Esophagus (tissue), 2 donors: ENCODE measurements around the gene SLC22A14. TPM values are rescaled to one million over a fixed set of nuclear protein-coding genes. Genes with fewer than 3 reads are reported as not detected.

ENCODE experiments used
- H3K27ac ChIP-seq, 2 donors: one replicate each; pipeline ENCODE4 v1.5.1; 2013; ENCODE audit warnings: low read depth in 2 of 2, mild to moderate bottlenecking in 2 of 2, inconsistent platforms in 1 of 2, low read length in 1 of 2, moderate library complexity in 1 of 2
- H3K27me3 ChIP-seq, 2 donors: one replicate each; pipeline ENCODE4 v1.6.1; 2013; ENCODE audit warnings: low read length in 2 of 2, control low read depth in 1 of 2, mild to moderate bottlenecking in 1 of 2; ENCODE audit not compliant: insufficient read depth in 2 of 2, control insufficient read depth in 1 of 2
- H3K36me3 ChIP-seq, 2 donors: one replicate each; pipeline ENCODE4 v1.6.1; 2013; ENCODE audit warnings: low read length in 1 of 2; ENCODE audit not compliant: control insufficient read depth in 2 of 2, insufficient read depth in 2 of 2
- H3K4me1 ChIP-seq, 2 donors: one replicate each; pipeline ENCODE4 v1.6.1; 2013; ENCODE audit warnings: low read length in 1 of 2; ENCODE audit not compliant: control insufficient read depth in 2 of 2, insufficient read depth in 2 of 2
- H3K4me3 ChIP-seq, 2 donors: one replicate each; pipeline ENCODE4 v1.5.1; 2013; ENCODE audit warnings: low read length in 2 of 2, mild to moderate bottlenecking in 2 of 2, low read depth in 1 of 2, moderate library complexity in 1 of 2
- H3K9me3 ChIP-seq, 2 donors: one replicate each; pipeline ENCODE4 v1.6.1; 2013; ENCODE audit warnings: mild to moderate bottlenecking in 2 of 2, low read depth in 1 of 2, low read length in 1 of 2, moderate library complexity in 1 of 2; ENCODE audit not compliant: control insufficient read depth in 2 of 2, insufficient read depth in 1 of 2
- WGBS, 2 donors: extraction: QIAGEN DNeasy Blood & Tissue Kit; methylation state at CpG; one replicate each; pipeline ENCODE4 v1.1.7; 2013; 5-methylcytosine and 5-hydroxymethylcytosine counted together
- polyA plus RNA-seq, 2 donors: library from polyadenylated mRNA; stranded (reverse); fragments of 200-250 nt; gene quantifications; one replicate each; pipeline ENCODE4 v1.2.3, GENCODE V29; 2013
- donor health status: healthy with polysubstance abuse.
- donor health status: Bipolar disorder and iron deficiency.

The SLC22A14 gene
- polyA plus RNA-seq, 2 donors = 0.19 to 0.31 TPM

DNA sequence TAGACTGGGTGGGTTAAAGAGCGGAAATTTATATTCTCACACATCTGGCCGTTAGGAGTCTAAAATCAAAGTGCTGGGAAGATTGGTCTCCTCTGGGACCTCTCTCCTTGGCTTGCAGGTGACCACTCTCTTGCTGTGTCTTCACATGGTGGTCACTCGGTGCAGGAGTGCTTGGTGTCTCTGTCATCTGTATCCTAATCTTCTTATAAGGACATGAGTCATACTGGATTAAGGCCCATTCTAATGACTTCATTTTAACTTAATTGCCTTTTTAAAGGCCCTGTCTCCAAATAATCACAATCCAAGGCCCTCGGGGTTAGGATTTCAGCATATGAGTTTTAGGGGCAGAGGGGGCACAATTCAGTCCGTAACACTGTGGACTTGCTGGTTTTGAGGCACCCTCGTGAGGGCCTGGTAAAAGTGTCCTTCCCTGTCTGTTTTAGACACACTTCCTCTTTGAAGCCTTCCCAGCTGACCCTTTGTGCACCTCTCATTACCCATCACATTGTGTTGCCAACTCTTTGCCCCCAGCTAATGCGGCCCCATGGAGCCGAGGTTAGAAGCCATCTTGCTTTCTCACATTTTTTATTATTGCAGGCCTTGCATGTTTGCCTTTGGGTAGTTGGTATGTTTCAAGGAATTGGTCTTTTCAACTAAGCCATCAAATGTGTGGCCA is 67.7 kb downstream of the SLC22A14 start:
- Histone ChIP-seq H3K4me1 (peaks cover 0 to 2% of the 10 kb centered on the region in 2 donors), H3K9me3 (no peaks in the 10 kb centered on the region), H3K27ac (no peak overlapping the region), H3K27me3 (no peaks in the 10 kb centered on the region), H3K36me3 (no peaks in the 10 kb centered on the region), H3K4me3 (no peak overlapping the region)
- 80 to 83% methylated on average over 8 of the region's 8 CpGs for WGBS, 2 donors

DNA sequence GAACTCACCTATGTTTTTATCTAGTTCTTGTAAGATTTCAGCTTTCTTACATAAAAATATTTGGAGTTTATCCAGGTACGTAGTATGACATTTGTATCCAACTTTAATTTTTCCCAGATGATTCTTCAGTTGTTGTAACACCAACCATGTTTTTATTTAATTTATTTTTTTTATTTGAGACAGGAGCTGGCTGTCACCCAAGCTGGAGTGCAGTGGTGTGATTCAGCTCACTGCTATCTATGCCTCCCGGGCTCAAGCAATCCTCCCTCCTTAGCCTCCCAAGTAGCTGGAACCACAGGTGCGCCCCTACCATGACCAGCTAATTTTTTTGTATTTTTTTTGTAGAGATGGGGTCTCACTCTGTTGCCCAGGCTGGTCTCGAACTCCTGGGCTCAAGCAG is 71.1 kb downstream of the SLC22A14 start:
- H3K27me3 ChIP-seq = no peaks in the 10 kb centered on the region
- no peak overlapping the region for H3K27ac ChIP-seq
- no peaks in the 10 kb centered on the region for H3K9me3 ChIP-seq
- peaks cover 0 to 2% of the 10 kb centered on the region in 2 donors for H3K4me1 ChIP-seq
- 84 to 88% methylated on average over 4 of the region's 4 CpGs for WGBS, 2 donors
- H3K36me3 ChIP-seq = no peaks in the 10 kb centered on the region
- no peak overlapping the region for H3K4me3 ChIP-seq

DNA sequence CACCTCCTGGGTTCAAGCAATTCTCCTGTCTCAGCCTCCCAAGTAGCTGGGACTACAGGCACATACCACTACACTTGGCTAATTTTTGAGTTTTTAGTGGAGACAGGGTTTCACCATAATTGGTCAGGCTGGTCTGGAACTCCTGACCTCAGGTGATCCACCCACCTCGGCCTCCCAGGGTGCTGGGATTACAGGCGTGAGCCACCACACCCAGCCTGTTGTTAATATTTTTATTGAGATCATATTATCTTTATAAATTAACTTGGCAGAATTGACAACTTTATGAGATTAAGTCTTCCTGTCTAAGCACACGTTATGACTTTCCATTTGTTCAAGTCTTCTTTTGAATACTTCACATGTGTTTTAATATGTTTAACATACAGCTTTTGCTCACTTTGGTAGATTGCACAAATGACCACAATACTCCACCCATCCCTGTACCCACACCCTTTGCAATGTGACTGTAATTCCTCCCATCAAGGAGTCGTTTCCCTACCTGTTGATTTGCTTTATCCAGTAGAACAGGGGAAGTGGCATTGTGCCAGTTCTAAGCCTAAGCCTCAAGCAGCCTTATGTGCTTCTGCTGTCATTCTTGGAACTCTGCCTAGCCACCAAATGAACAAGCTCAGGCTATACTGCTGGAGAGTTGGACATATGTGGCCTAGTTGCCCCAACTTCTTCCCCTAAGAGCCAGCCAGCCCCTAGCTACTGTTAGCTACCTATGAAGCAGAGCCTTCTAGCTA is 72.7 kb downstream of the SLC22A14 start:
- Histone ChIP-seq H3K4me3 (no peak overlapping the region), H3K4me1 (no peaks in the 10 kb centered on the region), H3K9me3 (no peaks in the 10 kb centered on the region), H3K27ac (no peak overlapping the region), H3K27me3 (no peaks in the 10 kb centered on the region), H3K36me3 (no peaks in the 10 kb centered on the region)
- 53 to 66% methylated on average over 4 of the region's 4 CpGs for WGBS, 2 donors

DNA sequence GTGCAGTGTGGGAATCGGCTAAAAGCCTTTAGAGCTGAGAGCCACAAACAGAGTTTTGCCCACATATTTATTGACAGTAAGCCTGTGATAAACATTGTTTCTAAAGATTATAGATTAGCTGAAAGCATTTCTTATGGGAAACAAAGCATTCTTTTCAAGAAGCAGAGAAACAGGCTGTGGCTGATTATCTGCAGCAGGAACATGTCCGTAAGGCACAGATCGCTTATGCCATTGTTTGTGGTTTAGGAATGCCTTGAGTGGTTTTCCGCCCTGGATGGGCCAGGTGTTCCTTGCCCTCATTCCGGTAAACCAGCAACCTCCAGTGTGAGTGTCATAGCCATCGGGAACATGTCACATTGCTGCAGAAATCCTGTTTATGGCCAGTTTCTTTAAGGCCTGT is 76.9 kb downstream of the SLC22A14 start:
- WGBS, 2 donors = 95 to 97% methylated on average over 6 of the region's 6 CpGs
- Histone ChIP-seq H3K9me3 (no peaks in the 10 kb centered on the region), H3K27ac (no peak overlapping the region), H3K27me3 (no peaks in the 10 kb centered on the region), H3K36me3 (peaks cover 3% of the 10 kb centered on the region in 2 donors), H3K4me1 (no peaks in the 10 kb centered on the region), H3K4me3 (no peak overlapping the region)

DNA sequence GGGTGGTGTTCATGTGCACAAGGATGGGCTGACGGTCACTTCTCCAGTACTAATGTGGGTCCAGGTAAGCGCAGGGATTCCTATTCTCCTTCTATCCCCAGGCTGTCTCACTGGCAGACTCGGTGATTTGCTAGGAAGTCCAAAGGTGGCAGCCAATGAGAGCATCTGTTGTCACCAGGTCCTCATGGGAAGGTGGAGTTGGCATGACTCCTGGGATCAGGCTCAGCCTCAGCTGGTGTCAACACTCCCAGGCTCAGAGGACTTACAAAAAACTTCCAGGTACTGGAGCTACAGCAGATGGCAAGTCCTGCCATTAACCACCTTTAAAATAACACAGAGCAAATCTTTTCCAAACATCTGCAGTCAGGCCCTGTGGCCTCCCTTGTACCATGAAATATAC is 78.3 kb downstream of the SLC22A14 start:
- Histone ChIP-seq H3K4me3 (no peak overlapping the region), H3K27ac (no peak overlapping the region), H3K9me3 (no peaks in the 10 kb centered on the region), H3K4me1 (no peaks in the 10 kb centered on the region), H3K36me3 (peaks cover 3 to 11% of the 10 kb centered on the region in 2 donors), H3K27me3 (no peaks in the 10 kb centered on the region)
- 95 to 97% methylated on average over 3 of the region's 3 CpGs for WGBS, 2 donors

DNA sequence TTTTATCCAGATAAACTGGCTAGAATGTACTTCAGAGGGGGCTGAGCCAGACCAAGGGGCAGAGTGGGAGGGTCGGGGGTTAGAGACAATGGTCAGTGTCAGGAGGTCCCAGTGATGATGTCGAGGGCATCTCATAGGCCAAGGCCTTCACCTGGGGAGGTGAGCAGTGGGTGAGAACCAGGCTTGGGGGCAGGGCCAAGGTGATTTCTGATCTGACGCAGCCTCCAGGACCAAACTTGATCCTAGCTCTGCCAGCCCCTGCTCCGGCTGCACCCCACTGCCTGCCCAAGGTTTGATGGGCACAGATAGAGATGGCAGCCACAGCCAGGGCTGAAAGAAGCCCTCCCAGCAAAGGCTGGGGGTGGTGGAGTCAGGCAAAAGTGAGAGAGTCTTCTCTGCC is 79.4 kb downstream of the SLC22A14 start:
- Histone ChIP-seq H3K9me3 (no peaks in the 10 kb centered on the region), H3K4me1 (no peaks in the 10 kb centered on the region), H3K4me3 (no peak overlapping the region), H3K27ac (no peak overlapping the region), H3K36me3 (peaks cover 3 to 13% of the 10 kb centered on the region in 2 donors), H3K27me3 (no peaks in the 10 kb centered on the region)
- WGBS, 2 donors = 72 to 77% methylated on average over 4 of the region's 4 CpGs

DNA sequence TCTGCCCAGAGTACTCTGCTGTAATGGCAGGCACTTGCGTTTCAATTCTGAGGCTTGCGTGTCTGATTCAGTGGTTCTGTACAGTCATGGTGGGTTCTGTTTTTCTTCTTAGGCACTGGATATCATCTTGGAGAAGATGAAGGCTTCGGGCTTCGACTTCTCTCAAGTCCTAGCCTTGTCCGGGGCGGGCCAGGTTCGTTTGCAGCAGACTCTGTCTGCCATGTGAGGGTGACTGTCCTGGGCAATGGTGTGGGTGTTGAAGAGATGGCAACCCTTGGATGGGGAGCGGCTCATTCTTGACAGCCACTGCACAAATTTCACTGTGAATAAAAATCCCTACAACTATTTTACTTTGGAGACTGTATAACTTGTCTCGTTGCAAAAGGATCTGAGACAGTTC is 80.7 kb downstream of the SLC22A14 start:
- Histone ChIP-seq H3K9me3 (no peaks in the 10 kb centered on the region), H3K27me3 (no peaks in the 10 kb centered on the region), H3K4me3 (no peak overlapping the region), H3K27ac (no peak overlapping the region), H3K4me1 (no peaks in the 10 kb centered on the region), H3K36me3 (peaks cover 3 to 13% of the 10 kb centered on the region in 2 donors)
- 93 to 94% methylated on average over 9 of the region's 9 CpGs for WGBS, 2 donors

DNA sequence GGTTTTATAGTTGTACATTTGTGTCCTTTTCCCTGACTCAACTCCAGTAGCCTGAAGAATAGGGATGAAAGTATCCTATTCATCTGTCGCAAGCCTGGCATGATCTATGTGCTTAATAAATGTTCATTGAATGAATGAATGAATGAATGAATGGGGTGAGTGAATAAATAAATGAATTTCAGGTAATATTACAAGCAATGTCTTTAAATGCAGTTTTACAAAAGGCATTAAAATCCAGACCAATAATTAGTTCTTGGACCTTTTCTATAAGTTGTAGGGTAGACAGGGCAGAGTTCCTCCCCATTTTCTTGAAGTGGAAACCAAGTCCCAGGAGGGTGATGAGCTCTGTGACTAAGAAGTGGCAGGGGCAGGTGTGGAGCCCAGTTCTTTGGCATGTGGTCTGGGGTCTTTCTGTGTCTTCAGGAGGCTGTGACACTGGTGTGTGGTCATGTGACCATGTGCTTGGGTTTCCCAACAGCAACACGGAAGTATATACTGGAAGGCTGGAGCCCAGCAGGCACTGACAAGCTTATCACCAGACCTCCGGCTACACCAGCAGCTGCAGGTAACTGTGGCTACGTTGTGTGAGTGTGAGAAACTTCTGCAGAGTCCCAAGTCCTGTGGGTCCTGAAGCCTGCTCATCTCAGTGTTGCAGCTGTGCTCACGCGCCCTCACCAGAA is 82.8 kb downstream of the SLC22A14 start:
- H3K9me3 ChIP-seq = peaks cover 0 to 2% of the 10 kb centered on the region in 2 donors
- no peak overlapping the region for H3K4me3 ChIP-seq
- H3K36me3 ChIP-seq = peaks cover 3 to 13% of the 10 kb centered on the region in 2 donors
- 89 to 95% methylated on average over 6 of the region's 6 CpGs for WGBS, 2 donors
- no peaks in the 10 kb centered on the region for H3K4me1 ChIP-seq
- no peaks in the 10 kb centered on the region for H3K27me3 ChIP-seq
- H3K27ac ChIP-seq = no peak overlapping the region

DNA sequence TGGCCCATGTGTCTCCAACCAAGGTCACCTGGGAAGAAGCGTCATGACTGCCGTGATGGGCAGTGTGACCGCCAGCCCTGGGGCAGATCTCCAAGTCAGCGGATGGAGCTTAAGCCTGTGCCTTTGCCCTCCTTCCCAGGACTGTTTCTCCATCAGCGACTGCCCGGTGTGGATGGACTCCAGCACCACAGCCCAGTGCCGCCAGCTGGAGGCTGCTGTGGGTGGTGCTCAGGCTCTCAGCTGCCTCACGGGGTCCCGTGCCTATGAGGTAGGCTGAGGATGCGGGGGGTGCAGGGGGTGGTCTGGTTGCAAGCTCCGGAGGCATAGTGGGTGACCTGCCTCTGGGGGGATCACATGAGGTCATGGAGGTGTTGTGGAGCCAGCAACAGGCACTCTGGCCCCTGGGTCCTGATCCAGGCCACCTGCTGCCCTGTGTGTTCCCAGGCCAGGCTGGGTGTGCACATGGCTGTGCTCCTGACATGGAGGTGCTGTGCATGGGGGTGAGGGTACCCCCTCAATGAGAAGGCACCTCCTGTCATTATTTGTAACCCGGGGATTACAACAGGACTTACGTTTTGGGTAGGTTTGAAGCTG is 83.5 kb downstream of the SLC22A14 start:
- Histone ChIP-seq H3K4me1 (peaks cover 0 to 3% of the 10 kb centered on the region in 2 donors), H3K27ac (no peak overlapping the region), H3K9me3 (peaks cover 0 to 2% of the 10 kb centered on the region in 2 donors), H3K4me3 (no peak overlapping the region), H3K36me3 (peaks cover 0 to 13% of the 10 kb centered on the region in 2 donors), H3K27me3 (no peaks in the 10 kb centered on the region)
- 87 to 95% methylated on average over 13 of the region's 13 CpGs for WGBS, 2 donors
